Kidney capillary endothelial cell (primary cell): ENCODE results near the gene KRTAP5-6.

ENCODE experiments used
- DNase-seq: peaks from one replicate; pipeline ENCODE4 v3.0.0-alpha.2; 2018; ENCODE audit warnings: low spot score

Gene KRTAP5-6

GRCh38 chr11:1702506-1702905, 5.5 kb downstream of the KRTAP5-6 start:
- no peak for DNase-seq

- no peak for DNase-seq
Observed at GRCh38 chr11:1703146-1703545, 6.2 kb downstream of the KRTAP5-6 start.

GRCh38 chr11:1705126-1706052, 8.4 kb downstream of the KRTAP5-6 start:
- DNase-seq: no peak

GRCh38 chr11:1706634-1707400, 9.8 kb downstream of the KRTAP5-6 start:
- no peak for DNase-seq

GRCh38 chr11:1707751-1708150, 10.8 kb downstream of the KRTAP5-6 start:
- DNase-seq: no peak

- DNase-seq: no peak
Observed at GRCh38 chr11:1708716-1709115, 11.7 kb downstream of the KRTAP5-6 start.

- DNase-seq: no peak
Observed at GRCh38 chr11:1714908-1715885, 18.2 kb downstream of the KRTAP5-6 start.

GRCh38 chr11:1717745-1718144, 20.8 kb downstream of the KRTAP5-6 start:
- DNase-seq: no peak

- DNase-seq: no peak
Observed at GRCh38 chr11:1718326-1718725, 21.3 kb downstream of the KRTAP5-6 start.

GRCh38 chr11:1719781-1720180, 22.8 kb downstream of the KRTAP5-6 start:
- no peak for DNase-seq

GRCh38 chr11:1727096-1727690, 30.2 kb downstream of the KRTAP5-6 start:
- DNase-seq: no peak

GRCh38 chr11:1727861-1728260, 30.9 kb downstream of the KRTAP5-6 start:
- no peak for DNase-seq

- no peak for DNase-seq
Observed at GRCh38 chr11:1728301-1728700, 31.3 kb downstream of the KRTAP5-6 start.

- no peak for DNase-seq
Observed at GRCh38 chr11:1728931-1729691, 32.1 kb downstream of the KRTAP5-6 start.

- DNase-seq: no peak
Observed at GRCh38 chr11:1729692-1730011, 32.7 kb downstream of the KRTAP5-6 start.

GRCh38 chr11:1730059-1730629, 33.1 kb downstream of the KRTAP5-6 start:
- DNase-seq: no peak

GRCh38 chr11:1731451-1732059, 34.6 kb downstream of the KRTAP5-6 start:
- DNase-seq: no peak

- no peak for DNase-seq
Observed at GRCh38 chr11:1732418-1733008, 35.5 kb downstream of the KRTAP5-6 start.

- DNase-seq: no peak
Observed at GRCh38 chr11:1733009-1733715, 36.2 kb downstream of the KRTAP5-6 start.
